Measurements from ENCODE around the gene EFNA1. TPM values are rescaled to one million over a fixed set of nuclear protein-coding genes. Genes with fewer than 3 reads are reported as not detected.

The EFNA1 gene
- total RNA-seq, 4 donors from 2014 or later: 125 to 235 (median 185) TPM

GRCh38 chr1:155103325-155103724 is 24.4 kb upstream of the EFNA1 start:
- 73 to 75% methylated on average over 9 of the region's 9 CpGs for WGBS, 2 donors
- TF ChIP-seq CTCF (IDR thresholded peaks at IDR 0.05) (no peak), POLR2A (IDR thresholded peaks at IDR 0.05) (no peak)
- no peak overlapping the region for H3K4me3 ChIP-seq (ENCODE audit: low read depth, poor library complexity, severe bottlenecking)
- no peak for DNase-seq (ENCODE audit: low spot score in 2 of 2)
- intact Hi-C loops (cut with DNase I; ENCODE audit: low total_unique reads): no loop called here

- no peak overlapping the region for H3K4me3 ChIP-seq (ENCODE audit: low read depth, poor library complexity, severe bottlenecking)
- DNase-seq (ENCODE audit: low spot score in 2 of 2): no peak
- TF ChIP-seq CTCF (IDR thresholded peaks at IDR 0.05) (no peak), POLR2A (IDR thresholded peaks at IDR 0.05) (no peak)
- intact Hi-C loops (cut with DNase I; ENCODE audit: low total_unique reads): no loop called here
- WGBS, 2 donors: 83 to 84% methylated on average over 7 of the region's 7 CpGs
Measured at GRCh38 chr1:155104605-155105534, 22.8 kb upstream of the EFNA1 start.

- intact Hi-C loops (cut with DNase I; ENCODE audit: low total_unique reads): no loop called here
- WGBS, 2 donors: 77 to 81% methylated on average over 7 of the region's 7 CpGs
- no peak for DNase-seq (ENCODE audit: low spot score in 2 of 2)
- H3K4me3 ChIP-seq (ENCODE audit: low read depth, poor library complexity, severe bottlenecking): no peak overlapping the region
- TF ChIP-seq CTCF (IDR thresholded peaks at IDR 0.05) (no peak), POLR2A (IDR thresholded peaks at IDR 0.05) (no peak)
Measured at GRCh38 chr1:155105604-155106011, 22.1 kb upstream of the EFNA1 start.

GRCh38 chr1:155106862-155107261 is 20.8 kb upstream of the EFNA1 start:
- intact Hi-C loops (cut with DNase I; ENCODE audit: low total_unique reads): no loop called here
- 85 to 89% methylated on average over 6 of the region's 6 CpGs for WGBS, 2 donors
- DNase-seq (ENCODE audit: low spot score in 2 of 2): no peak
- H3K4me3 ChIP-seq (ENCODE audit: low read depth, poor library complexity, severe bottlenecking): no peak overlapping the region
- TF ChIP-seq CTCF (IDR thresholded peaks at IDR 0.05) (no peak), POLR2A (IDR thresholded peaks at IDR 0.05) (no peak)

GRCh38 chr1:155107309-155108264 is 20.1 kb upstream of the EFNA1 start:
- intact Hi-C loops (cut with DNase I; ENCODE audit: low total_unique reads): no loop called here
- 83 to 85% methylated on average over 12 of the region's 12 CpGs for WGBS, 2 donors
- TF ChIP-seq POLR2A (IDR thresholded peaks at IDR 0.05) (no peak), CTCF (IDR thresholded peaks at IDR 0.05) (no peak)
- no peak for DNase-seq (ENCODE audit: low spot score in 2 of 2)
- no peak overlapping the region for H3K4me3 ChIP-seq (ENCODE audit: low read depth, poor library complexity, severe bottlenecking)
